Choroid plexus epithelial cell (primary cell): ENCODE data around the gene METRN.

Experiments
- DNase-seq: peaks from one replicate; pipeline ENCODE4 v3.0.0-alpha.2; 2010; ENCODE audit warnings: low read depth
- H3K4me3 ChIP-seq: 2 replicates; pipeline ENCODE4 v1.5.1; 2011; ENCODE audit warnings: low read depth, mild to moderate bottlenecking, control low read depth, low read length, moderate library complexity
- TF ChIP-seq, protein P1 (sequence below): conservative IDR thresholded peaks from 2 replicates; pipeline ENCODE4 v1.5.1; 2011; ENCODE audit warnings: low read depth, mild to moderate bottlenecking, control low read depth, inconsistent platforms, low read length, moderate library complexity

Gene METRN

DNA sequence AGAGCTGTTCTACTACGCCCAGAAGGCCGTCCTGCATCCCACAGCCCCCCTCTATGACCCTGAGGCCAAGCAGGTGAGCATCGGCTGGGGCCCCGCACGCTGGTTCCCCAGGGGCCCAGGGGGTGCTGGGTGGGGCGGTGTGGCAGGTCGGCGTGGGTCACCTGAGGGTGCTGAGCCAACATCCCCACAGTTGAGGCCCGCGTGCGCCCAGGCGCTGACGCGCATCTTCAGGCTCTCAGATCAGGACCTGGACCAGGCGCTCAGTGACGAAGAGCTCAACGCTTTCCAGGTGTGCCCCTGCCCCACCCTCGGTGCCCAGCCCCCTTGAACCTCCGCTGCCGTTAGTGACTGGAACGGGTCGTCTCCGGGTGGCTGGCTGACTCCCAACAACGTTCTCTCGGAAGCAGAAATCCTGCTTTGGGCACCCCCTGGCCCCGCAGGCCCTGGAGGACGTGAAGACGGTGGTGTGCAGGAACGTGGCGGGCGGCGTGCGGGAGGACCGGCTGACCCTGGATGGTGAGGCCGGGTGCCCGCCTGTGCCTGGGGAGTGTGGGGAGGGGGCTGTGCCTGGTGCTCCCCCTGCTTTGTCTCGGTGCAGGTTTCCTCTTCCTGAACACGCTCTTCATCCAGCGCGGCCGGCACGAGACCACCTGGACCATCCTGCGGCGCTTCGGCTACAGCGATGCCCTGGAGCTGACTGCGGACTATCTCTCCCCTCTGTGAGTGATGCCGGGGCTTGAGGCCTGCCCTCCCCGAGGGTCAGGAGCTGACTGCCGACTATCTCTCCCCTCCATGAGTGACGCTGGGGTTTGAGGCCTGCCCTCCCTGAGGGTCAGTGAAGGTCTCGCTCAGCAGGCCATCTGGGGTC, 44.2 kb upstream of the METRN start:
- H3K4me3 ChIP-seq: no peak overlapping the region
- no peak for DNase-seq
- TF ChIP-seq, protein P1, sequence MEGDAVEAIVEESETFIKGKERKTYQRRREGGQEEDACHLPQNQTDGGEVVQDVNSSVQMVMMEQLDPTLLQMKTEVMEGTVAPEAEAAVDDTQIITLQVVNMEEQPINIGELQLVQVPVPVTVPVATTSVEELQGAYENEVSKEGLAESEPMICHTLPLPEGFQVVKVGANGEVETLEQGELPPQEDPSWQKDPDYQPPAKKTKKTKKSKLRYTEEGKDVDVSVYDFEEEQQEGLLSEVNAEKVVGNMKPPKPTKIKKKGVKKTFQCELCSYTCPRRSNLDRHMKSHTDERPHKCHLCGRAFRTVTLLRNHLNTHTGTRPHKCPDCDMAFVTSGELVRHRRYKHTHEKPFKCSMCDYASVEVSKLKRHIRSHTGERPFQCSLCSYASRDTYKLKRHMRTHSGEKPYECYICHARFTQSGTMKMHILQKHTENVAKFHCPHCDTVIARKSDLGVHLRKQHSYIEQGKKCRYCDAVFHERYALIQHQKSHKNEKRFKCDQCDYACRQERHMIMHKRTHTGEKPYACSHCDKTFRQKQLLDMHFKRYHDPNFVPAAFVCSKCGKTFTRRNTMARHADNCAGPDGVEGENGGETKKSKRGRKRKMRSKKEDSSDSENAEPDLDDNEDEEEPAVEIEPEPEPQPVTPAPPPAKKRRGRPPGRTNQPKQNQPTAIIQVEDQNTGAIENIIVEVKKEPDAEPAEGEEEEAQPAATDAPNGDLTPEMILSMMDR: no peak

DNA sequence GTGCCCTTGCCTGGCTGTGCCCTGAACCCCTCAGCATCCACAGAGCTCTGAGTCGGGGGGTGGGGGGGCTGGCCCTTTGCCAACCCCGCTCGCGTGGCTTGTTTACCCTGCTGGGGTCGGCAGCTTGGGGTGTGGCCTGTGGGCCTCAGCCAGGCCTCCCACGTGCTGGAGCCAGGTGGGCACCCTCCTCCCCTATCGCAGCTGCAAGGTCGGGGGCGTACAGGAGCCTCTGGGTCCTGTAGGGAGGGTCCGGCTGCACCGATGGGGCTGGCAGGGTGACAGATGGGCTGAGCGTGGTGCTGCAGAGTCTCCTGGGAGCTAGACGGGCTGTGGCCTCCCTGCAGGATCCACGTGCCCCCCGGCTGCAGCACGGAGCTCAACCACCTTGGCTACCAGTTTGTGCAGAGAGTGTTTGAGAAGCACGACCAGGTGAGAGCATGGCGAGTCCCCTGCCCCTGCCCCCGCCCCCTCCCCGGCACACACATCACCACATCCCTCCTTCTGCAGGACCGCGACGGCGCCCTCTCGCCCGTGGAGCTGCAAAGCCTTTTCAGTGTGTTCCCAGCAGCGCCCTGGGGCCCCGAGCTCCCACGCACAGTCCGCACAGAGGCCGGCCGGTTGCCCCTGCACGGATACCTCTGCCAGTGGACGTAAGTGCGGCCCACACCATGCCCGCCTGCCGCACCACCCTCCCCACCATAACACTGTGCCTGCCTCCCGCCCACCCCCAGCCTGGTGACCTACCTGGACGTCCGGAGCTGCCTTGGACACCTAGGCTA, 43.4 kb upstream of the METRN start:
- no peak for DNase-seq
- TF ChIP-seq, protein P1: no peak

DNA sequence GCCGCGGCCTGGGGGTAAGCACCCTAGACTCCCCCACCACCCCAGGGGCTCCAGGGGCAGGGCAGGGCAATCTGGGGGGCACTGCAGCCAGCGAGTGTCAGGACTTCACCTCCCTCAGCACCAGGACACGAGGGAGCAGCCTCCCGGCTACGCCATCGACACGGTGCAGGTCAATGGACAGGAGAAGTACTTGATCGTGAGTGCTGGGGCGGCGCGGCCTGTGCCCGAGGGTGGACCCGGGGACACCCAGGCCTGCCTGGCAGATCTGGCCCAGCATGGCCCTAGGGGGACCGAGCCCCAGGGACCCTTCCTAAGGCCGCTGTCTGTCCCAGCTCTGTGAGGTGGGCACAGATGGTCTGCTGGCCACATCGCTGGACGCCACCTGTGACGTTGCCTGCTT, 42.5 kb upstream of the METRN start:
- no peak overlapping the region for H3K4me3 ChIP-seq
- TF ChIP-seq, protein P1: no peak

More for the DNA sequence above, 43.4 kb upstream of the METRN start:
- no peak overlapping the region for H3K4me3 ChIP-seq

DNA sequence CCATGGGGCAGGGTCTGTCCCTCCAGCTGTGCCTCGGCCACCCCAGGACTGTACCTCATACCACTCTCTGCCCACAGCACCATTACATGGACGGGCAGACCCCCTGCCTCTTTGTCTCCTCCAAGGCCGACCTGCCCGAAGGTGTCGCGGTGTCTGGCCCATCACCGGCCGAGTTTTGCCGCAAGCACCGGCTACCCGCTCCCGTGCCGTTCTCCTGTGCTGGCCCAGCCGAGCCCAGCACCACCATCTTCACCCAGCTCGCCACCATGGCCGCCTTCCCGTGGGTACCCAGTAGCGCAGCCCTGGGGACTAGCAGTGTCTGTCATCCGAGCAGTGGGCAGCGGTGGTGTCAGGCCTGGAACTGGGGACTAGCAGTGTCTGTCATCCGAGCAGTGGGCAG, 42.1 kb upstream of the METRN start:
- no peak for DNase-seq
- TF ChIP-seq, protein P1: no peak
- H3K4me3 ChIP-seq: no peak overlapping the region

More for the DNA sequence above, 42.5 kb upstream of the METRN start:
- DNase-seq: no peak

DNA sequence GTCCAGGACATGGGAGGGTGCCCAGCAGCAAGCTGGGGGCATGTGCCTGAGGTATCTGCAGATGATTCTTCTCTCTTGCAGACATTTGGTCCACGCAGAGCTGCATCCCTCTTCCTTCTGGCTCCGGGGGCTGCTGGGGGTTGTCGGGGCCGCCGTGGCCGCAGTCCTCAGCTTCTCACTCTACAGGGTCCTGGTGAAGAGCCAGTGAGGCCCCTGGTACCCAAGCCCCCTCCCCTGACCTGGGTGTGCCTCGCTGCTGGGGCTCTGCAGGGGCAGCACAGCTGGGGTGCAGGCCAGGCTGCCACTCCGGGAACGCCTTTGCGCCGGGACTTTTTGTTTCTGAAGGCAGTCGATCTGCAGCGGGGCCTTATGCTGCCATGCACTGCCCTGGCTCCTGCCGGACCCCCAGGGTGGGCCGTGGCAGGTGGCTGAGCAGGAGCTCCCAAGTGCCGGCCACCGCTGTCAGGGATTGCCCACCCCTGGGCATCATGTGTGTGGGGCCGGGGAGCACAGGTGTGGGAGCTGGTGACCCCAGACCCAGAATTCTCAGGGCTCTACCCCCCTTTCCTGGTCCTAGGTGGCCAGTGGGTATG, 41.4 kb upstream of the METRN start:
- TF ChIP-seq, protein P1: no peak
- DNase-seq: no peak
- no peak overlapping the region for H3K4me3 ChIP-seq

DNA sequence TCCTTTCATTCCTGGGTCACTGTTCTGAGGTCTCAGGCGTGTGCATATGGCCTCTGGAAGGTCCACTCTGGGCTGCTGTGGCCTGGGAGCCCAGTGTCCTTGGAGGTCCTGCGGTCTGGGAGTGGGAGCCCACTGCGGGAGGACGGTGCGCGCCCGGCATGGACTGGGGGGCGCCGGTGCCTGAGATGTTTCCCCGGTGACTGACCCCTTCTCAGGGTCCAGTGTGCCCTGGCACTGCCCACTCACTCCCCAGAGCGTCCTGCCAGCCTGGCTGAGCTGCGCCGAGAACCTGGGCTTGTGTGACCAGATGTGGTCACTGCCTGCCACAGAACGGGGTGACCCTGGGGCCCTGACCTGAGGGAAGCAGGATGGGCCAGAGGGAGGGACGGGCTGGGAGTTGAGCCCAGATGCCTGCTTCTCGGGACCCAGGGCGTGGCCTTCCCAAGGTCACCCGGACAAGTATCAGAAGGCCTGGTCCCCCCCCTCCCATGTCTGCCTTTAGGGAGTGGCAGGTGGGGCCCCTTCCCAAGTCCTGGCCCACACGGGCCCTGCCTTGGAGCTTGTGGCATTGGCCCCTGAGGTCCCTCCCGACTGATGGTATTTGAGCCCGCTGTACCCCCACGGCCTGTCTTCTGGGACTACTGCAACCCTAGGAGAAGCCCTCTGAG, 40.6 kb upstream of the METRN start:
- no peak for DNase-seq
- TF ChIP-seq, protein P1: no peak
- no peak overlapping the region for H3K4me3 ChIP-seq
